HG03432 (cell line): ENCODE results near the gene FNIP1.
"Not testable (repeated sequence)": the region's sequence is repeated elsewhere in the genome, so short reads cannot be mapped to it uniquely, and the experiment has no call there.

Source experiments
- ATAC-seq: cut with Tn5 transposase; IDR thresholded peaks from one replicate; pipeline ENCODE4 v1.9.1; 2021; ENCODE audit warnings: mild to moderate bottlenecking, moderate library complexity; ENCODE audit not compliant: unreplicated experiment

The FNIP1 gene

DNA sequence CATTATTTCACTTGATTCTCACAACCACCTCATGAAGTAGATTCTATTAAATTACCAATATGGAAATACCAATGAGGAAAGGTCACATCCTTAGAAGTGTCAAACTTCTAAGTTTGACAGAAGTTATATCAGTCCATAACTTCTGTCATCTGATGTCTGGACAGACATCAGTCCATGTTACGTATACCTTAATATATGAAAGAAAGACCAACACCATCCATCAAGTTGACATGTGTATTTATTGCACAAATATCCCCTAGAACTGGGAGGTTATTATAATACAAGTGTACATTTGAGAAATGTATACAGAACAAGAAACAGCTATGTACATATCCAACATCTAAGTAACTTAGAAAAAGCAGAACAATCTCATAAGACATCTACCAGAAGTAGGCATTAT lies 155.3 kb downstream of the FNIP1 start:
- no peak for ATAC-seq

- peak; percentile 59 for ATAC-seq
Observed at GRCh38 chr5:131640043-131640856, 156.6 kb downstream of the FNIP1 start.

- no peak for ATAC-seq
Observed at GRCh38 chr5:131639148-131639547, 157.7 kb downstream of the FNIP1 start.

GRCh38 chr5:131637694-131638093 lies 159.1 kb downstream of the FNIP1 start:
- no peak for ATAC-seq

GRCh38 chr5:131635684-131636572 lies 160.9 kb downstream of the FNIP1 start:
- ATAC-seq: no peak

DNA sequence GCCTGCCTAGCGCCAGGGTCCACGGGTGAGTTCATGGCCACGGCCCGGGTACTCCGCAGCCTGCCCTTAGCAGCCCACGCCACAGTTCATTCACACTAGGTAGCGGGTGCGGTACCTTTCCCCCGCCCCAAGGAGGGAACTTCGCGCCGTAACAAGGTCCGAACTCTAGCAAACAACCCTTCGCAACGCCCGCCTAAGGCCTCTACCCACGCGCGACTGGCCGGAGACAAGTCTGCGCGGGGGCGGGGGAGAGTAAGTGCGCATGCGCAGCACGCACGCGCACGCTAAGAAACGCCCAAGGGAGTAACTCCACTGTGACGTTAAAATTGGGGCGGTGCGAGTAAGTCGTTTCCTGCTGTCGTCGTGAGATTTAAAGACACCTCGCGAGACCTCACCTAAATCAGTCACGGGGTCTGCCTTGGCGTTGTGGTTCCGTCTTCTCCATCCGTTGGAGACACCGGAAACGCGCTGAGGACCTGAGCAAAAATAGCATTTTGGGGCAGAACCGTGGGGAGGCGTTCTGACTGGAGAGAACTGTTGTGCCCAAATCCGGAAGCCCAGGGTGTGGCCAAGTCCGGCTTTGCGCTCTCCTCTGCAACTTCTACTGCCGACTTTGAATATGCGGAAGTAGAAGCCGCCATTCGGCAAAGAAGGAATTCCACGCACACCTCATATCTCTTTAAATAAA lies 161.7 kb downstream of the FNIP1 start, which contains the start of gene RAPGEF6:
RAPGEF6 (minus strand) TSS at position 234 of the 688 bp plus-strand sequence; CDS start at position 35, 199 bp downstream.
- ATAC-seq: peak; percentile 89

GRCh38 chr5:131634666-131634995 lies 162.2 kb downstream of the FNIP1 start:
- peak; percentile 28 for ATAC-seq

GRCh38 chr5:131634238-131634637 lies 162.6 kb downstream of the FNIP1 start:
- ATAC-seq: no peak

DNA sequence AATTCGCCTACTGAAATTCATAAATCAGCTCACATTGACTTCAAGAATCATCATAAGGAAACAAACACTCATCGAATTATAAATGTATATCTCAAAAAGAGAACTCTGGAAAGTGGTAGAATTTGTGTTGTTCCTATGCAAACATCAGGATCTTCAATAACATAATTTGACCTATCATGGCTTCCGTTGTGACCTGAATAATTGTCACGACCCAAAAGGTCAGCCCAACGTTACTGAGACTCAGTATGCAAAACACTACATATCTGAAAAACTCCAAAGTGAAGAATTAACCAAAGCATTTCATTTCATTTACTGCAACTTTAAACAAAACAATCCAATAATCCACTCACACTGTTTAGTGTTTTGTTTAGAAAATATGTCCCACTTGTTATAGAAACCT lies 163.0 kb downstream of the FNIP1 start:
- no peak for ATAC-seq

DNA sequence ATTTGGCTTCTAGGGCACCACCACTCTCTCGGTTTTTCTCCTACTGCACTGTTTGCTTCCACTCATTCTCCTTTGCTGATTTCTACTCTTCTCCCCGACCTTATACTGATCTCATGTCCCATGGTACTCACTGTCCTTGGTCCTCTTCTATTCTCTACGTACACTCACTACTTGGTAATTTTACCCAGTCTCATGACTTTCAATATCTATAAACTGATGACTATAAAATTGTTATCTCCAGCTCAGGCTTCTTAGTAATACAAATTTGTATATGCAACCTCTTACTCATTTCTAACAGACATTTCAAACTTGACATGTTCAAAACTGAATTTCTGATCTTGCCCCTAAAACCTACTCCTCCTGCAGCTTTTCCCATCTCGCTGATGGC lies 165.9 kb downstream of the FNIP1 start:
- no peak for ATAC-seq

- no peak for ATAC-seq
Observed at GRCh38 chr5:131630208-131630962, 166.4 kb downstream of the FNIP1 start.

GRCh38 chr5:131628990-131629389 lies 167.8 kb downstream of the FNIP1 start:
- no peak for ATAC-seq

GRCh38 chr5:131627207-131627865 lies 169.5 kb downstream of the FNIP1 start:
- no peak for ATAC-seq

DNA sequence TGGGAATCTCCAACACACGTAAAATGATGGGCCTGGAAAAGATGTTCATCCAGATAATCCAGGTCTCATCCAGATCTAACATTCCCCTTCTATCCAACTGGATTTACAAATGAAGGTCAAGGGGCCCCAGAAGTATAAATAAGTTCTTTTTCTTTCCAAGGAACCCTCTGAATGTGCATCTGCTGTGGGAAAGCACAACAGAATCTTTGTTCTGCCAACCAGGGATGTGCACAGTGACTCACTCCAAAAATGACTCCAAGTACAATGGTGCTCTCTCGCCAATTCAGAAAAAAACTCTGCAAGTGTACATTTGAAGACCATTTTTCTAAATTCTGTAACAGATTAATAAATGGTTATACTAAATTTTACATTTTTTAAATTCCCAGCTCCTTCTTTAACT lies 174.2 kb downstream of the FNIP1 start:
- ATAC-seq: no peak

GRCh38 chr5:131621164-131621563 lies 175.7 kb downstream of the FNIP1 start:
- ATAC-seq: not testable (repeated sequence)

- no peak for ATAC-seq
Observed at GRCh38 chr5:131619102-131619501, 177.7 kb downstream of the FNIP1 start.

DNA sequence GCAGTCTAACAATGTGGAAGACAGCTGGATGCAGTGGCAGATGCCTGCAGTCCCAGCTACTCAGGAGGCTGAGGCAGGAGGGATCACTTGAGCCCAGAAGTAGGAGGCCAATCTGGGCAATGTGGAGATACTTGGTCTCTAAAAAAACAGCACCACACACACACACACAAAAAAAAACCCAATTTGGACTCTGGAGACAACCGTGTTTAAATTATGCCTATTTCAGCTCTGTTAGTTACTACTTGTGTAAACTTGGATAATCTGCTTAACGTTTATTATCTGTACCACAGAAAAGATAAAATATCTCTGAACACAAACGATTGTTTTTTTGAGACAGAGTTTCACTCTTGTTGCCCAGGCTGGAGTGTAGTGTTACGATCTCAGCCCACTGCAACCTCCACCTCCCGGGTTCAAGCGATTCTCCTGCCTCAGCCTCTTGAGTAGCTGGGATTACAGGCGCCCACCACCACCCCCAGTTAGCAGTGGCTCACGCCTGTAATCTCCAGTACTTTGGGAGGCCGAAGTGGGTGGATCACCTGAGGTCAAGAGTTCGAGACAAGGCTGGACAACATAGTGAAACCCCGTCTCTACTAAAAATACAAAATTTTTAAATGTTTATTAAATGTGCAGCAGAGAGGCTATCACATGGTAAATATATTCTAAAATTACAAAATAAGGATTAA lies 179.5 kb downstream of the FNIP1 start:
- no peak for ATAC-seq

GRCh38 chr5:131615957-131616356 lies 180.9 kb downstream of the FNIP1 start:
- ATAC-seq: no peak

DNA sequence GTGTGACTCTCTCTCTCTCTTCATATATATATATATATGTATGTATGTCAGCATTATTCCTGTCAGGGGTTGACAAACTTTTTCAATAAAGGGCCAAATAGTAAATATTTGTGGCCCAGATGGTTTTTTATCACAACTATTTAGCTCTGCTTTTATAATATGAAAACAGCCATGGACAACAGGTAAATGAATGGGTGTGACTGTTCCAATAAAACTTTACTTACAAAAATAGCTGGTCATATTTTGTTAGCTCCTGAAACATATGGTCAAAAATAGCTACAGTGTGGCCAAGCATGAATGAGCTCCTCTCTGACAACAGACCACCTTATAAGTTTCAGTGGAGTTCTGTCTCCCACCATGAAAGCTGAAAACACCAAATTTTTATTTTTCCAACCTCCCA lies 183.4 kb downstream of the FNIP1 start:
- no peak for ATAC-seq

DNA sequence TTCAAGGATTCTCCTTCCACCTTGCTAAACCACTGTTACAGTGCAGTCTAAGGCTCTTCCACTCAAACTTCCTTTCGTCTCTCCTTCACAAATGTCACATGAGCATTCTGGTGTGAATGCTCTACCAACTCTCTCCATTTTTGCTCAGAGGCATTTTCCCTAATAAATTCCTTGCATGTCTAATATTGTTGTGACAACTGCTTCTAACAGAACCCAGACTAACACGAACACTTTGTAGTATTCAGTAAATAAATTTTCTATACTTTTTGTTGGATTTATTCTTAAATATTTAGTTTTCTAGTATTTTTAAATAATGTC lies 185.8 kb downstream of the FNIP1 start:
- ATAC-seq: no peak
